CD4-positive, alpha-beta T cell (primary cell): Measurements from ENCODE around the gene JARID2. TPM values are rescaled to one million over a fixed set of nuclear protein-coding genes. Genes with fewer than 3 reads are reported as not detected.

Experiments
- ATAC-seq: fragments of 200-7000 bp; cut with Tn5 transposase; one replicate; pipeline ENCODE4 v1.10.0; 2022; ENCODE audit warnings: mild to moderate bottlenecking; ENCODE audit not compliant: poor library complexity
- CTCF ChIA-PET: fragments of 350-600 bp; sonication (Branson Sonifier 250); formaldehyde crosslinking; loops from one replicate; lab custom pipeline; 2021; ENCODE audit warnings: antibody characterized with exemption, inconsistent platforms; lab: Charles Lee
- POLR2A ChIA-PET: fragments of 350-600 bp; sonication (Branson Sonifier 250); formaldehyde crosslinking; loops from one replicate; lab custom pipeline; 2021; ENCODE audit warnings: antibody characterized with exemption, inconsistent platforms; lab: Charles Lee
- DNase-seq, 14 experiments: peaks; one replicate each; pipeline ENCODE4 v3.0.0-alpha.2; 2013 to 2020; ENCODE audit warnings: mixed read lengths in 2 of 14
- H3K27ac ChIP-seq, 2 donors: one replicate each; pipeline versions ENCODE4 v1.5.1 to v1.7.0; 2013; ENCODE audit warnings: low read length in 2 of 2, low read depth in 1 of 2, mild to moderate bottlenecking in 1 of 2
- H3K27me3 ChIP-seq, 2 experiments: 1 replicate in 1 of 2; 2 replicates in 1 of 2; pipeline versions ENCODE4 v1.6.1 to v1.7.0; 2013; ENCODE audit warnings: low read length in 2 of 2, control low read depth in 1 of 2, mild to moderate bottlenecking in 1 of 2, moderate library complexity in 1 of 2; ENCODE audit not compliant: insufficient read depth in 2 of 2, control insufficient read depth in 1 of 2
- H3K36me3 ChIP-seq: one replicate; pipeline ENCODE4 v1.6.1; 2013; ENCODE audit warnings: low read length, control low read depth; ENCODE audit not compliant: insufficient read depth
- H3K4me1 ChIP-seq: one replicate; pipeline ENCODE4 v1.6.1; 2013; ENCODE audit warnings: low read length, control low read depth; ENCODE audit not compliant: insufficient read depth
- H3K4me3 ChIP-seq: one replicate; pipeline ENCODE4 v1.5.1; 2013; ENCODE audit warnings: mild to moderate bottlenecking, low read length, moderate library complexity
- H3K9me3 ChIP-seq, 2 experiments: 1 replicate in 1 of 2; 2 replicates in 1 of 2; pipeline versions ENCODE4 v1.6.1 to v1.7.0; 2013; ENCODE audit warnings: low read length in 2 of 2, mild to moderate bottlenecking in 2 of 2, control low read depth in 1 of 2, moderate library complexity in 1 of 2; ENCODE audit not compliant: control insufficient read depth in 1 of 2, insufficient read depth in 1 of 2
- H3K27ac Mint-ChIP-seq: one replicate; pipeline ENCODE4 v1.8.0; 2020; ENCODE audit warnings: mixed read lengths
- H3K27me3 Mint-ChIP-seq: one replicate; pipeline ENCODE4 v1.8.0; 2021; ENCODE audit warnings: mixed read lengths
- H3K36me3 Mint-ChIP-seq: one replicate; pipeline ENCODE4 v1.8.0; 2021; ENCODE audit warnings: low read depth, mixed read lengths
- H3K4me1 Mint-ChIP-seq: one replicate; pipeline ENCODE4 v1.8.0; 2021; ENCODE audit warnings: low read depth, mixed read lengths
- H3K4me3 Mint-ChIP-seq: one replicate; pipeline ENCODE4 v1.8.0; 2020; ENCODE audit warnings: mild to moderate bottlenecking, mixed read lengths
- H3K9me3 Mint-ChIP-seq: one replicate; pipeline ENCODE4 v1.8.0; 2020; ENCODE audit warnings: mixed read lengths
- intact Hi-C, 2 experiments: fragments of 100-400 bp; cut with DNase I in 1 of 2; cut with micrococcal nuclease in 1 of 2; formaldehyde crosslinking; loops; one replicate each; pipeline versions ENCODE4 v1.15.1 to v1.9.0; 2023 to 2025; cut with DNase I, micrococcal nuclease
- total RNA-seq, 174 experiments: library from RNA in 2 of 174; stranded (reverse) in 2 of 174; gene quantifications; one replicate each; pipeline ENCODE4 v1.2.3 and lab custom pipeline; 2021 to 2026
- TF ChIP-seq, protein P1 (sequence below): fragments of 200-600 bp; IDR thresholded peaks from one replicate; pipeline ENCODE4 v1.8.0; 2022; ENCODE audit warnings: antibody characterized with exemption, mild to moderate bottlenecking

Gene JARID2
- total RNA-seq, 2 experiments from 2014 or later: 32.0 to 33.0 TPM

DNA sequence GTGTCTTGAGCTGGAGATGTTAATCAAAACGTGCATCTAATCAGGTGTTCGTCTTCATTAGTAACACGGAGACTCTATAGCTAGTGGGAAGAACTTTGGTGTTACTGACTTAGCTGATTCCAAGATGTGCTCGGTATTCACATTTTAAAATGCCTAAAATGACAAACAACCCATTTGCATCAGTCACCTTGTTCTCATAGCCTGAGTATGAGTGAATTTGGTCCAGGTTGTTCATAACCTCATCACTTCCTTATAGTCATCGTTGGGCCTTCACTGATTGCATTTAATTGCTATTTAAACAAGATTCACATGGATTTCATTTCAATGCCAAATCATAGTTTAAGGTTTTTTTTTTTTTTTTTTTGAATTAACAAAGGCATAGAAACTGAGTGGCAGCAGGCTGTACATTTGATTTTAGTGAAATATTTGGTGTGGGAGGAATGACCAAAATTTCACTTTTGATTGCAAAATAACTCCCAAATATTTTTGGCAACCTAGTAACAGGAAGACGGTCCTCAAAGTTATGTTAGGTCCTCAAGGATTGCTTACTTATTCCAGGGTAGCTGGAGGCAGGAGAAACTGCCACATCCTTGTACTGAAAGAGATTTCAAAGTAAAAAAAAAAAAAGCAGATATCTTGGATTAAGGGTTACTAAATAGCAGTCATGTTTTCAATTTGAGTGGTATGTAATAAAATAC, 104.7 kb downstream of the JARID2 start:
- H3K27ac Mint-ChIP-seq: peak overlapping the region; percentile 16
- intact Hi-C loops: no loop called here
- Histone ChIP-seq H3K27me3 (no peaks in the 10 kb centered on the region), H3K36me3 (no peaks in the 10 kb centered on the region), H3K4me1 (peaks cover 19% of the 10 kb centered on the region), H3K9me3 (no peaks in the 10 kb centered on the region), H3K4me3 (no peak overlapping the region), H3K27ac (no peak overlapping the region)
- DNase-seq (no peak), ATAC-seq (no peak)
- H3K4me3 Mint-ChIP-seq: no peak overlapping the region
- H3K36me3 Mint-ChIP-seq: no peaks in the 10 kb centered on the region
- peaks cover 91% of the 10 kb centered on the region for H3K4me1 Mint-ChIP-seq
- ChIA-PET POLR2A (no interaction called here), CTCF (interaction anchor here (0.6 kb wide), 2 partner anchors 70 to 852 kb away, joined by 3 read pairs; no protein-coding TSS in a partner anchor)
- no peaks in the 10 kb centered on the region for H3K9me3 Mint-ChIP-seq
- H3K27me3 Mint-ChIP-seq: no peaks in the 10 kb centered on the region
- TF ChIP-seq, protein P1, sequence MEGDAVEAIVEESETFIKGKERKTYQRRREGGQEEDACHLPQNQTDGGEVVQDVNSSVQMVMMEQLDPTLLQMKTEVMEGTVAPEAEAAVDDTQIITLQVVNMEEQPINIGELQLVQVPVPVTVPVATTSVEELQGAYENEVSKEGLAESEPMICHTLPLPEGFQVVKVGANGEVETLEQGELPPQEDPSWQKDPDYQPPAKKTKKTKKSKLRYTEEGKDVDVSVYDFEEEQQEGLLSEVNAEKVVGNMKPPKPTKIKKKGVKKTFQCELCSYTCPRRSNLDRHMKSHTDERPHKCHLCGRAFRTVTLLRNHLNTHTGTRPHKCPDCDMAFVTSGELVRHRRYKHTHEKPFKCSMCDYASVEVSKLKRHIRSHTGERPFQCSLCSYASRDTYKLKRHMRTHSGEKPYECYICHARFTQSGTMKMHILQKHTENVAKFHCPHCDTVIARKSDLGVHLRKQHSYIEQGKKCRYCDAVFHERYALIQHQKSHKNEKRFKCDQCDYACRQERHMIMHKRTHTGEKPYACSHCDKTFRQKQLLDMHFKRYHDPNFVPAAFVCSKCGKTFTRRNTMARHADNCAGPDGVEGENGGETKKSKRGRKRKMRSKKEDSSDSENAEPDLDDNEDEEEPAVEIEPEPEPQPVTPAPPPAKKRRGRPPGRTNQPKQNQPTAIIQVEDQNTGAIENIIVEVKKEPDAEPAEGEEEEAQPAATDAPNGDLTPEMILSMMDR: no peak

DNA sequence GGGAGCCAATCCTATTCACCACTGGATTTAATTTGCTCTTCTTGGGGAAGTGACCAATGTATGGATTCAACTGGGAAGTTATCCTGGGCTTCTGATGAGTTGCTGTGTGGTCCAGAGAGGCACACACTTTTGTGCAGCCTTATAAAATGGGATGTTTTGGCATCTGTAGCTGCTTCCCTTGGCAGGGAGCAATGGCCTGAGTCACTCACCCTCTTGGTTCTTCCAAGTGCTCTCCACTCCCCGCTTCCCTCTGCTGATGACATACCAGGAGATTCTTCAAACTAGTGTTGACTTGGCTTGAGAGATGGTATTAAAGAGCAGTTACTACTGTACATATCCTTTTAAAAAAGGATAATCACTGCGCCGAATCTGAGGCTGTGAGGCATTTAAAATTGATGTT, 105.8 kb downstream of the JARID2 start:
- Histone ChIP-seq H3K9me3 (no peaks in the 10 kb centered on the region), H3K27ac (no peak overlapping the region), H3K4me1 (peaks cover 13% of the 10 kb centered on the region), H3K4me3 (no peak overlapping the region), H3K27me3 (no peaks in the 10 kb centered on the region), H3K36me3 (no peaks in the 10 kb centered on the region)
- TF ChIP-seq, protein P1: no peak
- ATAC-seq: no peak
- no peak overlapping the region for H3K4me3 Mint-ChIP-seq
- ChIA-PET POLR2A (no interaction called here), CTCF (no interaction called here)
- no peaks in the 10 kb centered on the region for H3K27me3 Mint-ChIP-seq
- H3K27ac Mint-ChIP-seq: peak overlapping the region; percentile 16
- H3K9me3 Mint-ChIP-seq: no peaks in the 10 kb centered on the region
- H3K36me3 Mint-ChIP-seq: no peaks in the 10 kb centered on the region
- intact Hi-C loops: no loop called here
- peaks cover 90% of the 10 kb centered on the region for H3K4me1 Mint-ChIP-seq
- DNase-seq: peak in 1 of 14 experiments; percentile 31

DNA sequence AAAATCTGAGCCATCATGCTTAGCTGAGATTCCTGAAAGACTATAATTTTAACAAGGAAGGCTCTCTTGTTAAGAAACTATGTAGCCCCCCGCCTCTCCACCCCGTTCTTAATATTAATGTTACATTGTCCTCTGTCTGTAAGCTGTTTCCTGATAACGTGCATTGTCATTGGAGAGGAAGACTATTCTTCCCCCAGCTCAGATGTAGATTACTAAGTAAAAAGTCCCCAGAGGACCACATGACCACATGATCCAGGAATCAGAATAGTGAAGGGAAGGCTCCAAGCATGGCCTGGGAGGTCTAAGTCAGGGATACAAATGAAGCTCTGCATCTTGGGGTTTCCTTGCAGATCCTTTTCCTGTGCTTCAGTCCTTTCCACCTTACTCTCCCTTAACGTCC, 106.4 kb downstream of the JARID2 start:
- Histone ChIP-seq H3K4me1 (peaks cover 11% of the 10 kb centered on the region), H3K36me3 (no peaks in the 10 kb centered on the region), H3K4me3 (no peak overlapping the region), H3K27ac (no peak overlapping the region), H3K27me3 (no peaks in the 10 kb centered on the region), H3K9me3 (no peaks in the 10 kb centered on the region)
- ATAC-seq (no peak), DNase-seq (no peak)
- TF ChIP-seq, protein P1: no peak
- H3K9me3 Mint-ChIP-seq: no peaks in the 10 kb centered on the region
- H3K27me3 Mint-ChIP-seq: no peaks in the 10 kb centered on the region
- peaks cover 88% of the 10 kb centered on the region for H3K4me1 Mint-ChIP-seq
- H3K4me3 Mint-ChIP-seq: no peak overlapping the region
- ChIA-PET POLR2A (no interaction called here), CTCF (no interaction called here)
- no peaks in the 10 kb centered on the region for H3K36me3 Mint-ChIP-seq
- H3K27ac Mint-ChIP-seq: no peak overlapping the region
- intact Hi-C loops: no loop called here
